Anterior cingulate cortex (tissue), 58 donors: ENCODE data around the gene ADCK1.
"Not testable (repeated sequence)": the region's sequence is repeated elsewhere in the genome, so short reads cannot be mapped to it uniquely, and the experiment has no call there.

Experiments used
- DNase-seq, 58 donors: peaks; one replicate each; lab custom pipeline; 2025; lab: John Stamatoyannopoulos, UW

The ADCK1 gene

GRCh38 chr14:77805706-77806105 lies 5.8 kb downstream of the ADCK1 start:
- DNase-seq = no peak

- DNase-seq = no peak
Observed at GRCh38 chr14:77808250-77808649, 8.3 kb downstream of the ADCK1 start.

GRCh38 chr14:77809011-77809410 lies 9.1 kb downstream of the ADCK1 start:
- DNase-seq = no peak

GRCh38 chr14:77812028-77812427 lies 12.1 kb downstream of the ADCK1 start:
- no peak for DNase-seq

GRCh38 chr14:77812682-77813081 lies 12.8 kb downstream of the ADCK1 start:
- not testable (repeated sequence) for DNase-seq

GRCh38 chr14:77822307-77822706 lies 22.4 kb downstream of the ADCK1 start:
- no peak for DNase-seq

- DNase-seq = no peak
Observed at GRCh38 chr14:77822741-77823140, 22.8 kb downstream of the ADCK1 start.

GRCh38 chr14:77823378-77823777 lies 23.5 kb downstream of the ADCK1 start:
- no peak for DNase-seq

- DNase-seq = peak in 1 of 58 donors; percentile 5
Observed at GRCh38 chr14:77825895-77826519, 26.1 kb downstream of the ADCK1 start.

GRCh38 chr14:77830692-77831091 lies 30.8 kb downstream of the ADCK1 start:
- no peak for DNase-seq

- peak in 17 of 58 donors; percentile 4 to 50 (median 10) for DNase-seq
Observed at GRCh38 chr14:77832297-77832696, 32.4 kb downstream of the ADCK1 start.

- no peak for DNase-seq
Observed at GRCh38 chr14:77837926-77838325, 38.0 kb downstream of the ADCK1 start.

GRCh38 chr14:77838831-77839511 lies 39.1 kb downstream of the ADCK1 start:
- peak in 44 of 58 donors; percentile 5 to 88 (median 46) for DNase-seq

GRCh38 chr14:77843195-77843594 lies 43.3 kb downstream of the ADCK1 start:
- peak in 14 of 58 donors; percentile 7 to 38 (median 18) for DNase-seq

- DNase-seq = no peak
Observed at GRCh38 chr14:77843651-77844050, 43.7 kb downstream of the ADCK1 start.

- no peak for DNase-seq
Observed at GRCh38 chr14:77844802-77845201, 44.9 kb downstream of the ADCK1 start.

- DNase-seq = no peak
Observed at GRCh38 chr14:77848031-77848430, 48.1 kb downstream of the ADCK1 start.

GRCh38 chr14:77849711-77850110 lies 49.8 kb downstream of the ADCK1 start:
- no peak for DNase-seq

GRCh38 chr14:77853919-77854318 lies 54.0 kb downstream of the ADCK1 start:
- no peak for DNase-seq

GRCh38 chr14:77856941-77857340 lies 57.0 kb downstream of the ADCK1 start:
- DNase-seq = no peak

- DNase-seq = peak in 1 of 58 donors; percentile 39
Observed at GRCh38 chr14:77859934-77860570, 60.1 kb downstream of the ADCK1 start.

GRCh38 chr14:77861201-77861600 lies 61.3 kb downstream of the ADCK1 start:
- peak in 1 of 58 donors; percentile 16 for DNase-seq
